ENCODE measurements around the gene NUDT7.

NUDT7 gene

GRCh38 chr16:77722309-77723107 is at the start of gene NUDT7:
TSS of gene NUDT7 (plus strand) at chr16:77722514. CDS start at chr16:77722583, 69 bp downstream.
- peak; percentile 98 for DNase-seq

DNA sequence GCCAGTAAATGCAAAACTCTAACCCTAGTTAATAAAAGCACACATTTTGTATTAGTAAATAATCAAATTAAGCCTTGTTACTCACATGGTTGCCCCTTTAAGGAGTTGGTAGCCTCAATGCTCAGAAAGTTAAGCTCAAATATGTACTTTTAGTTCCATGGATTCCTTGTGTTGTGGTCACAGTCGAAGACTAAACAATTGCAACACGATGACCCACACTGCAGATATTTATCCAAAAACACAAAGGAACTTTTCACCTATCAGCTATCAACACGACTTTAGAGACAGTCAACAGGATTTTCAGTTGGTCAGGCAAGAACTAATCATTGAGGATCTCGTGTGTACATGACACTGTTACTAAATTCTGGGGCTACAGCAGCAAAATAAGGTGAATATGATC is 47.4 kb upstream of the NUDT7 start:
- DNase-seq, result no peak

GRCh38 chr16:77675464-77676324 is 46.6 kb upstream of the NUDT7 start:
- peak; percentile 81 for DNase-seq

DNA sequence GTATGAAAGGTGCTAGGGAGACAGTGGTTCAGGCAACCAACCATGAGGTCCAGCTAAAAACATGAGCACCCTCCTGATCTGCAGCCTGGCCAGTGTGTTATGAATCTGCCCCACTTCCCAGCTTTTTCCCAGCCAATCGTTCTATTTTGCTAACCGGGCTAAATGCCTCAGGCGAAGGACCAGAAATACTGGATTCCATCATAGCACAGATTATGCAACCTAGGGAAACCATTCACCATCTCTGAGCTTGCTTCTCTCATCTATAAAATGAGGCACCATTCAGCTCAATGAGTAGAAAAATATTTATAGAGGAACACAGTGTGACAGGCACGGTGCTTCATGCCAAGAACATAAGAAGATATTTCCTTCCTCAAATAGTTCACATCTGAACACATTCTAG is 45.2 kb upstream of the NUDT7 start:
- DNase-seq, result no peak

DNA sequence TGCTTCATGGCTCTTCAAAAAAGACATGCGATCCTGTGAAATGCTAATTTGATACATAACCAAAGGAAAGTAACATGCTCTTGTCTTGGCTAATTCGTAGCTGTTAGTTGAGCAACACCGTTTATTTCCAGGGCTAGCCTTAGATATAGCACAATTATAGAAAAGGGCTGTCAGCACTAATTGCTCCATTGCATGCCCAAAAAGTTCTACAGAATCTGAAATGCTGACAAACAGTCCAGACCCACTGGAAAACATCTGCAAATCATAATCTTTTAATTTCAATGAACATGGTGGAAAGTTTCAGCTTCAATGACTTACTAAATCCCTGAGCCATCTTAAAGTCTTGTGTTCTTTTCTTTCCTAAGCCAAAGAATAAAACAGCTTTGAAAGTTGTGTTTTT is 42.9 kb upstream of the NUDT7 start:
- no peak for DNase-seq

- DNase-seq, result peak; percentile 38
Observed at GRCh38 chr16:77679901-77680300, 42.4 kb upstream of the NUDT7 start.

DNA sequence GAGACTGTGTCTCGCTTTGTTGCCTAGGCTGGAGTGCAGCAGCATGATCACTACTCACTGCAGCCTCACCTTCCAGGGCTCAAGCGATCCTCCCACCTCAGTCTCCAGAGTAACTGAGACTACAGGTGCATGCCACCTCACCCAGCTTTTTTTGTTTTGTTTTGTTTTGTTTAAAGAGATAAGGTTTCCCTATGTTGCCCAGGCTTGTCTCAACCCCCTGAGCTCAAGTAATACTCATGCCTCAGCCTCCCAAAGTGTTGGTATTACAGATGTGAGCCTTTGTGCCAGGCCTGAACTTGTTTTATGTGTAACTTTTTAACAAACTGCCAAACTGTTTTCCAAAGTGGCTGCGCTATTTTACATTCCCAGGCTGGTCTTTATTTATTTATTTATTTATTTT is 41.8 kb upstream of the NUDT7 start:
- no peak for DNase-seq

GRCh38 chr16:77682586-77682985 is 39.7 kb upstream of the NUDT7 start:
- DNase-seq, result no peak

DNA sequence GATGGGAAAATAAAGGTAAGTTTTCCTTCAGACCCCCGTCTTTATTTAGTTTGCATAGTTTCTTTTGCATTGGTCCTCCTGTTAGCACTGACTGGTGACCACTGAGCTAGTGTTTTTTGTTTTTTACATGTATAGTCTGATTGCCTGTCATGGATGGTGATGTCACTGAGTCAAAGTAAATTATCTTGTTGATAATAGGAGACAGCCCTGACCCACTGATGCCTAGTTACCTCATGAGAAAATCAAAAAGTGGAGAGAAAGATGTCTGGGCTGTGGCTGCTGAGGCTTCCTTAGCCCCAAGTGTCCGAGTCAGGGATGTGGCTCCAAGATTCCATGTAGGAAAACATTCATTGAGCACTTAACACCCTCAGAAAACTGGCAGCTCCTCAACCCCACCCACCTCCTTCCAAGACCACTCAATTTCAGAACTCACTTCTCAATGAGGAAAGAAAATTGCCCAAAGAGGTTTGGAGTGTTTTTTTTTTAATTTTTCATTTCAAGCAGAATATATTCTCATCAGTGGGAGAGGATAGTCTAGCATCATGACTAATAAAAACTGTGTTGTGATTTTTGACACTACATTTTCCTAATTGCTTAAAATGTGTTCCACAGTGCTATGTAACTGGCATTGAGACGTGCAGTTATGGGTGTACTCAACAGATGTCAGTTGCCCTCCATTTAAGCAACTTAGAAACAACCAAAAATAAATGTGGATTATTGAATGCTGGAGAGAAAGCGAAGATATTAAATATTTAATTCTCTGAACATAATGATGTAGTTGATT is 38.7 kb upstream of the NUDT7 start:
- DNase-seq, result no peak

DNA sequence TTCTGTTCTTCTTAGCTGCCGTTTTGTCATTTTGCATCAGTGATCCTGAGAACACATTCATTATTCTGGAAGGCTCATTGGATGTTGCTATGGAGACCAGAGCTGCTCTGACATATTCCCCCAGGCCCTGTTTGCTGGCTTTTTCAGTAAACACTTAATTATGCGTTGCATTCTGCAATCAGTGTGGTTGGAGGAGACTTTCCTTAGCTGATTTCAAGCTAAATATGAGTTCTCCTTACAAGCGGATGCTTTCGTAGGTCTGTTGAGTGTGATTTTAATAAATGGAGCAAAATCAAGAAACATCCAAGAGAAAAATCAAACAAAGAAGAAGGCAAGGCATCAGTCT is 38.2 kb upstream of the NUDT7 start:
- DNase-seq, result no peak

DNA sequence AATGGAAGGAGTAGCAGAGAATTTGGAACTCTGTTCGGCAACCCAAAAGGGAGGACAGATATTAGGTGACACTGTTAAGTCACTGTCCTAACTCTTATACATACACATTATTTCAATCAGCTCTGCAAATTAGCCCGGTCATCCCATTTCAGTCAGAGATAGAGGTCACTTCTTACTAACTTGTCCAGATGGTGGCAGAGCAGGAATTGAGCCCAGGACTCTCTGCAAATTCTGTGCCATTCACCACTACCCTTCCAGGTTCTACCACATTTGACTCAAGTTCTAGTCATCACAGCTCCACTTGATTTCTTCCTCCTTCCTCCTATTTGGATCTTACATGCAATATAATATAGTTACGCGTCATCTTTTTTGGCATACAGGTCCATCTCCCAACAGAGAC is 35.9 kb upstream of the NUDT7 start:
- DNase-seq, result no peak

GRCh38 chr16:77689971-77690370 is 32.3 kb upstream of the NUDT7 start:
- DNase-seq, result no peak

- no peak for DNase-seq
Observed at GRCh38 chr16:77690416-77690815, 31.9 kb upstream of the NUDT7 start.

- no peak for DNase-seq
Observed at GRCh38 chr16:77692612-77693011, 29.7 kb upstream of the NUDT7 start.

DNA sequence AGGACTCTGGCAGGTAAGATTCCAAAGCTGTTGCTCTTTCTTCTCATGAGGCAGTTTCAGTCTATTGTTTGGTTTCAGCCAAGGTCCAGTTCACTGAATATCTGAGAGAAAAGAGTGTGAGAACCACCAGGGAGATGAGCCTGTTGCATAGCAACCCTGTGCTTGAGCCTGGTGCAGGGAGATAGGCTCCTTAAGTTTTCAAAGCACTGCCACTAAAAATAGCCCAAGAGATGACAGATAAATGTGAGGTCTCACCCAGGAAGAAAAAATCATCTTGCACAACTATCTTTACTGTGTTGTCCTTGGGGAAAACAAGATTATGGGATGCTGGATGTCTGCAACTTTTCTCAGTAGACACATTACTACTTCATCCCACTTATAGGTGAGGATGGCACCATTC is 26.2 kb upstream of the NUDT7 start:
- no peak for DNase-seq

- no peak for DNase-seq
Observed at GRCh38 chr16:77700846-77701245, 21.5 kb upstream of the NUDT7 start.

GRCh38 chr16:77705351-77705750 is 17.0 kb upstream of the NUDT7 start:
- no peak for DNase-seq

DNA sequence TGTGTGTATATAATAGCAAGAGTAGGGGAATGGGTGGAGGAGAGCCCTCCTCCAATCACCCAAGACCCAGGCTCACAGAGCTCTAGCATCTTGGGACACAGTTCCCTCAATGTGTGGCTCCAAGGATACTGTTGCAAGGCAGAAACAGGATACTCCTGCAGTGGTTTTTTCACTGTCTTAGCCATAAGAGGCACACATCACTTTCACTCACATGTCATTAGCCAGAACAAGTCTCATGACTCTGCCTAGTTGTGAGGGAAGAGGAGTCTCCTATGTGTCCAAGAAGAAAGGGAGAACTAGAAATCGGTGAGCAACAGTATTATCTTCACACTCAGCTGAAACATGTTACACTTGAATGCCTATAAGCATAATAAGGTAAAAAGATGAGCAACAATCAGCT is 11.1 kb upstream of the NUDT7 start:
- no peak for DNase-seq

GRCh38 chr16:77711775-77712174 is 10.5 kb upstream of the NUDT7 start:
- DNase-seq, result no peak

DNA sequence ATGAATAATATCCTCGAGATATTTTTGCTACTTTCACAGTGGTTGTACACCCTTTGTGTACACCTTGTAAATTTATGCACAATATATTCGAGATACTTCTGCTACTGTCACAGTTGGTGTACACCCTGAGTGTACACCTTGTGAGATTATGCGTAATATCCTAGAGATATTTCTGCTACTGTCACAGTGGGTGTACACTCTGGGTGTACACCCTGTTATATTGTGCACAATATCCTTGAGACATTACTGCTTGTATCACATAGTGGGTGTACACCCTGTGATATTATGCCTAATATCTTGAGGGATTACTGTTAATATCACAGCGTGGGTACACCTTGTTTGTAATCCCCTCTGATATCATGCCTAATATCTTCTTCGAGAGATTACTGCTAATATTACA is 7.2 kb upstream of the NUDT7 start:
- no peak for DNase-seq

- DNase-seq, result no peak
Observed at GRCh38 chr16:77721752-77722308, 484 bp upstream of the NUDT7 start.

- peak; percentile 27 for DNase-seq
Observed at GRCh38 chr16:77723108-77723514, 797 bp downstream of the NUDT7 start.

DNA sequence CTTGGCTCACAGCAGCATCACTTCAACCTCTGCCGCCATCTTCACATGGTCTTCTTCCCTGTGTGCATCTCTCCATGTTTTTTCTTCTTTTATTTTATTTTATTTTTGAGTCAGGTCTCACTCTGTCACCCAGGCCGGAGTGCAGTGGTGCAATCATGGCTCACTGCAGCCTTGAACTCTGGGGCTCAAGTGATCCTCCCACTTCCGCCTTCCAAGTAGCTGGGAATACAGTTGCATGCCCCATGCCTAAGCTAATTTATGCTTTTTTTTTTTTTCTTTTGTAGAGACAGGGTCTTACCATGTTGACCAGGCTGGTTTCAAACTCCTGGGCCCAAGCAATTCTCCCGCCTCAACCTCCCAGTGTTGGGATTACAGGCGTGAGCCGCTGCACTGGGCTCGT is 1.9 kb downstream of the NUDT7 start:
- no peak for DNase-seq

Measured in femur (tissue), 1 donor.